Calu3 (cell line): ENCODE results near the gene TRIM63. TPM values are rescaled to one million over a fixed set of nuclear protein-coding genes. Genes with fewer than 3 reads are reported as not detected.

Source experiments
- BruUV-seq: library from RNA; stranded (reverse); fragments of 400-500 nt; replicated peaks from 2 replicates; lab custom pipeline; 2021; lab: Mats Ljungman, UMichigan
- CTCF ChIA-PET: fragments of 300-600 bp; sonication (Branson Sonifier 250); formaldehyde crosslinking; loops from one replicate; lab custom pipeline; 2022; ENCODE audit warnings: antibody characterized with exemption; lab: Charles Lee
- DNase-seq: peaks from one replicate; pipeline ENCODE4 v3.0.0; 2022
- H3K27ac Mint-ChIP-seq: one replicate; pipeline ENCODE4 v1.8.0; 2022; ENCODE audit warnings: mixed read lengths; ENCODE audit not compliant: unreplicated experiment
- H3K27me3 Mint-ChIP-seq: one replicate; pipeline ENCODE4 v1.8.0; 2022; ENCODE audit warnings: mixed read lengths; ENCODE audit not compliant: unreplicated experiment
- H3K36me3 Mint-ChIP-seq: one replicate; pipeline ENCODE4 v1.8.0; 2022; ENCODE audit warnings: mild to moderate bottlenecking, moderate library complexity, mixed read lengths; ENCODE audit not compliant: insufficient read depth, unreplicated experiment
- H3K4me1 Mint-ChIP-seq: one replicate; pipeline ENCODE4 v1.8.0; 2022; ENCODE audit warnings: mild to moderate bottlenecking, low read depth, mixed read lengths; ENCODE audit not compliant: unreplicated experiment
- H3K4me3 Mint-ChIP-seq: one replicate; pipeline ENCODE4 v1.8.0; 2022; ENCODE audit warnings: mild to moderate bottlenecking, low read depth, moderate library complexity, mixed read lengths; ENCODE audit not compliant: unreplicated experiment
- H3K9me3 Mint-ChIP-seq: one replicate; pipeline ENCODE4 v1.8.0; 2022; ENCODE audit warnings: low read depth, mixed read lengths; ENCODE audit not compliant: unreplicated experiment
- CTCF ChIP-seq: fragments of 200-600 bp; IDR thresholded peaks from one replicate; pipeline ENCODE4 v1.8.0; 2022; ENCODE audit warnings: antibody characterized with exemption; ENCODE audit not compliant: unreplicated experiment
- intact Hi-C: fragments of 100-400 bp; cut with micrococcal nuclease; formaldehyde crosslinking; loops from one replicate; pipeline ENCODE4 v1.10.0; 2022; ENCODE audit not compliant: unreplicated experiment
- total RNA-seq: library from RNA; stranded (reverse); gene quantifications from 2 replicates; pipeline ENCODE4 v1.2.3, GENCODE V29; 2022

TRIM63 gene
- total RNA-seq, 1 experiment from 2014 or later, result not detected

DNA sequence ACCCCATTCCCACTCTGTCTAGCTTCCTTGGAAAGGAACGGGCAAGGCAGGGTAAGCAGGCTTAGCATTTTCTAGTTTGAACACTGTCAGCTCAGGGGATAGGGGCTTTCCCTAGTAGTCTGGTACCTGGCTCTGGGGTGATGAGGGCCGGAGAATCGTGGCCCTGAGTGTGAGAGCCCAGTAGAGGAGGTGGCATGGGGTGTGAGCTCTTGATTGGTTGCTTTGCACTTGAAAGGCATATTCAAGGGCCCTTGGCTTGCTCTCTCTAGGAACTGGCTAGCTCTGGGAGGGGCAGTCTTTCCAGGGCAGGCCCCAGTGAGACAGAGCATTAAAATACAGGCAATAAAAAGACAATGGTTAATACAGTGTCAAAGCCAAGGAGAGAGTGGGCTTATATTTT is 56.6 kb downstream of the TRIM63 start:
- Mint-ChIP-seq H3K36me3 (no peaks in the 10 kb centered on the region), H3K4me1 (no peaks in the 10 kb centered on the region), H3K27ac (no peak overlapping the region), H3K27me3 (peaks cover 6% of the 10 kb centered on the region), H3K4me3 (no peak overlapping the region), H3K9me3 (no peaks in the 10 kb centered on the region)
- no peak for DNase-seq
- no peak for TF ChIP-seq CTCF
- intact Hi-C loops, result no loop called here
- CTCF ChIA-PET, result interaction anchor here (1.4 kb wide), 1 partner anchor 115 kb away, joined by 3 read pairs; no protein-coding TSS in a partner anchor
- no TSS peak for BruUV-seq

DNA sequence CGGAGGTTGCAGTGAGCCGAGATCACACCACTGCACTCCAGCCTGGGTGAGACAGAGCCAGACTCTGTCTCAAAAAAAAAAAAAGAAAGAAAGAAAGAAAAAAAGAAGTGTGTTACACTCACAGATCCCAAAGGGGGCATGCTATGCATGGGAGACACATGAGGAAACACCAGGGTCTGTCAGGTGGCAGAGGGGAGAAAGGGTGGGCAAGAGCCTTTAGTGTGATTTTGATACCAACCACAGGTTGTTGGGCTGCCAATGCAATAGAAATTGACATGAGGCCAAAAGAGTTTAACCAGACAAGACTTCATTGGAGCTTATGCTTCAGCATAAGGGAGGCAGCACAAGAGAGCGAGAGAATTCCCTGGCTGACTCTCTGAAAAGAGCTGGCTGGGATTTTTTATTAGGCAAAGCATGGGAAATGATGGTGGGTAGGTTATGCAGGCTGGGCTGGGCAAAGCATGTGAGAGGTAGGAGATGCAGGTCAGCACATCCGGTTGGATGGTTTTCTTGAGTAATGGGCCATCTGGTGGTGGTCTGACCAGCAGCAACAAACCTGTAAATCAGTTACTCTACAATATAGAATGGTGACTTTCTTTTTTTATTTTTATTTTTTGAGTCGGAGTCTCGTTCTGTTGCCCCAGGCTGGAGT is 57.5 kb downstream of the TRIM63 start:
- BruUV-seq, result no TSS peak
- TF ChIP-seq CTCF, result no peak
- peak; percentile 16 for DNase-seq
- H3K9me3 Mint-ChIP-seq, result no peaks in the 10 kb centered on the region
- CTCF ChIA-PET, result interaction anchor here (1.4 kb wide), 1 partner anchor 114 kb away, joined by 3 read pairs; no protein-coding TSS in a partner anchor
- peaks cover 15% of the 10 kb centered on the region for H3K27me3 Mint-ChIP-seq
- H3K4me1 Mint-ChIP-seq, result no peaks in the 10 kb centered on the region
- intact Hi-C loops, result no loop called here
- H3K4me3 Mint-ChIP-seq, result no peak overlapping the region
- no peak overlapping the region for H3K27ac Mint-ChIP-seq
- no peaks in the 10 kb centered on the region for H3K36me3 Mint-ChIP-seq

DNA sequence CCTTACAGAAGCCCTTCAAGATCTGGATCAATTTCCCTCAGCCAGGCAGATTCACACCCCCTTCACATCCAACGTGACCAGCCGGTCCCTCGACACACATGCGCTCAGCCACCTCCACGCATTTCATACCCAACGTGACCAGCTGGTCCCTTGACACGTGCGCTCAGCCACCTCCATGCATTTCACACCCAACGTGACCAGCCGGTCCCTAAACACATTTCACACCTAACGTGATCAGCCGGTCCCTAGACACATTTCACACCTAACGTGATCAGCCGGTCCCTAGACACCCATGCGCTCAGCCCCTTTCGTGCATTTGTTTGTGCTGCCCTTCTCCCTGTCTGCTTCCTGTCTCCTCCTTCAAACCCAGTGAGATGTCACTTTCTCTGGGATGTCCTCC is 60.7 kb downstream of the TRIM63 start:
- DNase-seq, result no peak
- TF ChIP-seq CTCF, result no peak
- Mint-ChIP-seq H3K27me3 (peaks cover 29% of the 10 kb centered on the region), H3K9me3 (no peaks in the 10 kb centered on the region), H3K27ac (no peak overlapping the region), H3K4me3 (no peak overlapping the region), H3K4me1 (no peaks in the 10 kb centered on the region), H3K36me3 (no peaks in the 10 kb centered on the region)
- CTCF ChIA-PET, result no interaction called here
- no TSS peak for BruUV-seq
- intact Hi-C loops, result no loop called here

DNA sequence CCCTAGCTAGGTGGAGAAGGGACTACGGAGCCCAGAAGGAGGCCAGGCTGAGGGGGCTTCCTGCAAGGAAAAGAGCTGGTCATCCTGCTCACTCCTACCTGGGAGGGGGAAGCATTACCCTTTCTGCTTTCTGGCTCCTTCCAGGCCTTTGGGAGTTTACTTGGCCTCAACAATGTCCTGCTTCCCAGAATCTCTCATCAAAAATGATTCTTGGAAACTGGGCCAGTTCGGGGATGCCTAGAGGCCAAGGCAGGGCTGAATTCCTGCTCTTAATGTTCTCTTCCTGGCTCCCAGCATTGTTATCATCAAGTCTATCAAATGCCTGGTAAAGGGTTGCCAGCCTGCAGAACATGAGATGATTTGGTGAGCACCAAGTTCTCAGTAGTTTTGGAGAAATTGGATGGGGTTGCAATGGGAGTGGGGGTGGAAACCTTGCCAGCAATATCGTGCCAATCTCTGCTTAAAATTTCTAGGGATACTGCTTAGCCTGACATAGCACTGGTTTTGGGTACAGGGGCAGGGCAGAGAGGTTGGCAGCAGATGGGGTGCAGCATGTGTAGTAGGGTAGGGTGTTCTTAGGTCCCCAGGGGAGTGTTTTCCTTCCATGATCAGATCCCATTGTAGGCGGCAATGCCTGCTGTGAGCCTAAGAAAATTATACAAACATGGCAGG is 61.9 kb downstream of the TRIM63 start:
- Mint-ChIP-seq H3K9me3 (no peaks in the 10 kb centered on the region), H3K4me3 (no peak overlapping the region), H3K27ac (no peak overlapping the region), H3K36me3 (no peaks in the 10 kb centered on the region), H3K27me3 (peaks cover 29% of the 10 kb centered on the region), H3K4me1 (no peaks in the 10 kb centered on the region)
- no peak for DNase-seq
- no TSS peak for BruUV-seq
- no peak for TF ChIP-seq CTCF
- CTCF ChIA-PET, result no interaction called here
- intact Hi-C loops, result no loop called here
